HG03135 (cell line): Measurements from ENCODE around the gene UBR2.
A peak's percentile ranks its signal among the peaks of the same experiment; 100 is the strongest.
"Not testable (repeated sequence)": the region's sequence is repeated elsewhere in the genome, so short reads cannot be mapped to it uniquely, and the experiment has no call there.

Source experiments
- ATAC-seq: cut with Tn5 transposase; IDR thresholded peaks from one replicate; pipeline ENCODE4 v1.9.1; 2021; ENCODE audit warnings: mild to moderate bottlenecking, moderate library complexity; ENCODE audit not compliant: unreplicated experiment

The UBR2 gene

DNA sequence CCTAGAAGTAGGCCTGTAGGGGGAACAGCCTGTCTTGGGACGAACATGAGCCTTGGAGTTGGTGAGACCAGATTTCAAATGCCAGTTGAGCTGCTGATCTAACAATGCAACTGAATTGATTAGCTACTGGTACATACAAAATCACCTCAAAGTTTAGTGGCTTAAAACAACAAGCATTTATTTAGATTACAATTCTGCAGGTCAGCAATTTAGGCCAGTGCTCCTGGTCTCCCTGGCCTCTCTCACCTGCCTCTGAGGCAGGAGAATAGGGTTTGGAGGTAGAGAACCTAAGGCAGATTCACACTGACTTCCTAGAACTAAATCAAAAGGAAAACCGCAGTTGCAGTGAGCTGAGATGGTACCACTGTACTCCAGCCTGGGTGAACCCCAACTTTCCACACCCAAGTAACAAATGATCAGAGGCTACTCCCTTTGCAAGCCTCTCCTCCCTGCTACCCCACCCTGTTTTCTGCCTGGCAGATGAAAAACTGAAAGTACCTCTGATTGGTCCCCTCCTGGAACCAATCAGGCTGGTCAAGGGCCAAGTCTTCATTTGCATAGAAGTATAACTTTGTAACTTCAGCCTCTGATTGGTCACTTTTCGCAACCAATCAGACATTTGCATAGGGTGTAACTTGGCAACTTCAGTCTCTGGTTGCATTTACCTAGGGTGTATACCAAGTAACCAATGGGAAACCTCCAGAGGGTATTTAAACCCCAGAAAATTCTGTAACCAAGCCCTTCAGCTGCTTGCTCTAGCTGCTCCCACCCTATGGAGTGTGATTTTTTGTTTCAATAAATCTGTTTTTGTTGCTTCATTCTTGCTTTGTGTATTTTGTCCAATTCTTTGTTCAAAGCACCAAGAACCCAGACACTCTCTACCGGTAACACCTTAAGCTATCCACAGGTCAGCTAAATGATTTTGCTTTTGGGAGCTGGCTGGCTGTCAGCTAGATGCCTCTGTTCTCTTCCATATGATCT lies 8.1 kb upstream of the UBR2 start:
- no peak for ATAC-seq

- ATAC-seq, result no peak
Observed at GRCh38 chr6:42556462-42556861, 7.4 kb upstream of the UBR2 start.

GRCh38 chr6:42559276-42559675 lies 4.6 kb upstream of the UBR2 start:
- ATAC-seq, result not testable (repeated sequence)

- no peak for ATAC-seq
Observed at GRCh38 chr6:42561986-42562385, 1.8 kb upstream of the UBR2 start.

GRCh38 chr6:42562788-42563405 lies 932 bp upstream of the UBR2 start:
- ATAC-seq, result no peak

DNA sequence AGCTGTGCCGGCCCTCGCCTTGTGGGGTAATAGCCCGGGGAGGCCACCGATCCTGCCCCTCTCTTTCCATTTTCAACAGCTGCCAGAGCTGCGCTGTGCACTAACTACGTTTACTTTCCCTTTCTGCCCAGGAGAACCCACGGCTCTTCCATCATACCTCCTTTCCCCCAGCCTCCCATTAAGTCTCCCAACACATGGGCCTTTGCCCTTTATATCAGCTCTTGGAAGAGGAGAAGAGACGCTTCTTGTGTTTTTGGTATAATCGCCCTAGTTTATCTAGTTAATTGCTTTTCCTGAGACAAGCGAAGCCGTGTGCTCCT lies 637 bp downstream of the UBR2 start:
- peak; percentile 29 for ATAC-seq

DNA sequence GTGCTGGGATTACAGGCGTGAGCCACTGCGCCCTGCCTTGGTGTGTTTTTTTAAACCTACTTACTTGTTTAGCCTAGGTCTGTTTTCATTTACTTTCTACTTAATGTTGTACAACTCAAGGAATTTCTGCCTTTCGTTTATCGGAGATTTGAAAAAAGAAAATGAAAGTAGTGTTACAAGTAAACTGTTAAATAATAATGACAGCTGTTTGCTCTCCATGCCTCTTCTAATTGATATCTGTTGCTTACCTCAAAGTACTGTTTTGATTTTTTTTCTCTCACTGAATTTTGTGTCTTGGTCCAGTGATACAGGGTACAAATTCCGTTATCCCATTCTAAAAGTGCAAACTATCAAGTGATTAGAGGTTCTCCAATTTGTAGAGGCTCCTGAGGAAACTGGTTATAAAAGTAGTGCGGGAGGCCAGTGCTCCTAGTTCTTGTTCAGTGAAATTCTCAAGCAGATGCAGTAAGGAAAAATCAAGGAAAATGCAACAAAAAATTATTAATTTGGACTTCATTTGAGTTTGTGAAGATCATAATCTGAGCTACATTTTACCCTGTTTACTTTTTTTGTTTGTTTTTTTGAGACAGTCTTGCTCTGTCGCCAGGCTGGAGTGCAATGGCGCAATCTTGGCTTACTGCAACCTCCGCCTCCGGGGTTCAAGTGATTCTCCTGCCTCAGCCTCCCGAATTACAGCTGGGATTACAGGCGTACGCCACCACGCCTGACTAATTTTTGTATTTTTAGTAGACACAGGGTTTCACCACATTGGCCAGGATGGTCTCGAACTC lies 2.2 kb downstream of the UBR2 start:
- ATAC-seq, result no peak

DNA sequence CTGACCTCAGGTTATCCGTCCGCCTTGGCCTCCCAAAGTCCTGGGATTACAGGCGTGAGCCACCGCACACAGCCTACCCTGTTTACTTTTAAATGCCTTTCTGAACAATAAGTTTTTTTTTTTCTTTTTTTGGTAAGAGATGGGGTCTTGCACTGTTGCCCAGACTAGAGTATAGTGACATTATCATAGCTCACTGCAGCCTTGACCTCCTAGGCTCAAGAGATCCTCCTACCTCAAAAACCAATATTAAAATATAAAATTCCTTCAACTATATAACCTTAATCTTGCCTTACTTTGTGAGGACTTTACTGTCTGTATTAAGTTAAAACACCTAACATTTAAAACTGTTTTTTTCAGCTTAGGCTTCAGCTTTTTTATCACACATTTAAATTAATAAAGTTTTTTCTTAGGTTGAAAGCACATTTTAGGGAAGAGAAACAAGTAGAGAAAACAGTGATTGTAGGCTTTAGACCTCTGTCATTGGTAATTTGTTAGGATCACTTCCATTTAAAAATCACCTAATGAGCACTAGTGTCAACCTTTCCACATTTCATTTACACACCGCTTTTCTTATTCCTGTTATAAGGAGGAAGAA lies 2.9 kb downstream of the UBR2 start:
- ATAC-seq, result no peak

- not testable (repeated sequence) for ATAC-seq
Observed at GRCh38 chr6:42567237-42567636, 3.4 kb downstream of the UBR2 start.

GRCh38 chr6:42569102-42570028 lies 5.5 kb downstream of the UBR2 start:
- no peak for ATAC-seq

DNA sequence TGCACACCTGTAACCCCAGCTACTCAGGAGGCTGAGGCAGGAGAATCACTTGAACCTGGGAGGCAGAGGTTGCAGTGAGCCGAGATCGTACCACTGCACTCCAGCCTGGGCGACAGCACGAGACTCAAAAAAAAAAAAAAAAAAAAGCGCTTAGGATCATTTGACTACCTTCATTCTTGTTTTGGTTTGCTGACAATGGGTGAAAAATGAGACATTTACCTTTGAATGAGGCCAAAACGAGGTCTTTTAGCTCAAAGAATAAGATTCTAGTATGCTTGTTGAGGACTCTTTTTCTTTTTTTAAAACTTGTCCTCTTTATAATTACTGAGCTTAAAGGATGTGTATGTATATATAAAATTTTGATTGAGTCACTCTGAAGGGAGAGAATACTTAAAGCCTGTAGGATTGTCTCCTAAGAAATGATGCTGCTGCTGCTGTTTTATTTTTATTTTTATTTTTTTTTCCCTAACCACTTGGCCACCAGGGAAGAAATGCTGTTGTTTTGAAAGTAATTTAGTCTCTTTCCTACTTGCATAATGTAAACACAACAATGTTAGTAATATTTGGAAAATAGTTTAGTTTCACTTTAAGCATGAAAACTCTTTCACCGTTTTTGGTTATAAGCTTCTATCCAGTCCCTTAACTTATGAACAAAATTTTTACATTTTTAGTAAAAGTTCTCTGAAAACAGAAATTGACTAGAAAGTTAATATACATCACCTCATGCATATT lies 7.9 kb downstream of the UBR2 start:
- ATAC-seq, result peak; percentile 12

- ATAC-seq, result peak; percentile 73
Observed at GRCh38 chr6:42572523-42572922, 8.7 kb downstream of the UBR2 start.

- ATAC-seq, result not testable (repeated sequence)
Observed at GRCh38 chr6:42576538-42576937, 12.7 kb downstream of the UBR2 start.

GRCh38 chr6:42598300-42598699 lies 34.5 kb downstream of the UBR2 start:
- ATAC-seq, result no peak

DNA sequence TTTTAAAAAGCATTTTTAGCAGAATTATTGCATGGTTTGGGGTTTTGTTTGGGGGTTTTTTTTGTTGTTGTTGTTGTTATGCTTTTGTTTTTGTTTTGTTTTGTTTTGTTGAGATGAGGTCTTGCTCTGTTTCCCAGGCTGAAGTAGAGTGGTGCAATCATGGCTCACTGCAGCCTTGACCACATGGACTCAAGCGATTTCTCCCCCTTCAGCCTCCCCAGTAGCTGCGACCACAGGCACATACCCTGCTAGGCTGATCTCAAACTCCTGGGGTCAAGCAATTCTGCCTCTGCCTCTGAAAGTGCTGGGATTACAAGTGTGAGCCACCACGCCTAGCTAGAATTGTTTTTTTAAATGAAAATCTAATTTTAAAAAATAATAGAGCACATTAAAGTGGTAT lies 35.7 kb downstream of the UBR2 start:
- ATAC-seq, result no peak

DNA sequence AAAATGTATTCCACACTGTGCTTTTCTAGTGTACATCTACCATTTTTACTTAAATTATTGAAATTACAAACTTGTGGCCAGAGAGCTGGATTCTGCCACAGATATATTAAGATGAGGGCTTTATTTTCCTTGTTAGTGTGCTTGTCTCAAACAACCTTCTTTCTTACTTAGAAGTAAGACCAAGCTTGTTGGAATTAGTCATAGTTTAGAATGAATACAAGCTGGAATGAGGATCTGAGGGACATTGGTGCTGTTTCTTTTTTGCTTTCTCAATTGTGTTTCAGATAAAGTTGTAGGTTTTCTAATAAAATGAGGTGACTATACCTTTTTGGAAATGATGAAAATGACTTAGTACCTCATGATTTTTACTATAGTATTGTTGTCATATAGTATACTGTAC lies 40.3 kb downstream of the UBR2 start:
- ATAC-seq, result no peak

- not testable (repeated sequence) for ATAC-seq
Observed at GRCh38 chr6:42604699-42605098, 40.9 kb downstream of the UBR2 start.

GRCh38 chr6:42610416-42610815 lies 46.6 kb downstream of the UBR2 start:
- ATAC-seq, result peak; percentile 54

DNA sequence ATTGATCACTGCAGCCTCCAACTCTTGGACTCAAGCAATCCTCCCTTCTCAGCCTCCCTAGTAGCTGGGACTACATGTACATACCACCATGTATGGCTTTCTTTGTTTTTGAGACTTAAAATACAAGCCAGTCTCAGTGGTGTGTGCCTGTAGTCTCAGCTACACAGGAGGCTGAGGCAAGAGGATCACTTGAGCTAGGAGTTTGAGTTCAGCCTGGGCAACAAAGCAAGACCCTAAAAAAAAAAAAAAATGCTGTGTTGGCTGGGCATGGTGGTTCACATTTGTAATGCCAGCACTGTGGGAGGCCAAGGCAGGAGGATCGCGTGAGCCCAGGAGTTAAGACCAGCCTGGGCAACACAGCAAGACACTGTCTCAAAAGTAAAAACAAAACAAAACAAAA lies 51.7 kb downstream of the UBR2 start:
- ATAC-seq, result no peak
